SU-DHL-6 (cell line): Measurements from ENCODE around the gene LRRFIP1.

Experiments
- H2AFZ ChIP-seq: fragments of 200-600 bp; sonication (generic); 2 replicates; pipeline ENCODE4 v1.6.1; 2014; ENCODE audit warnings: low read depth, mild to moderate bottlenecking, moderate library complexity, mixed read lengths, antibody characterized with exemption, low read length; ENCODE audit not compliant: severe bottlenecking
- H3F3A ChIP-seq: fragments of 200-600 bp; shearing (Covaris generic); 2 replicates; pipeline ENCODE4 v1.6.0; 2016; ENCODE audit warnings: antibody characterized with exemption, mild to moderate bottlenecking; ENCODE audit not compliant: insufficient read depth
- H3K27ac ChIP-seq: fragments of 200-600 bp; sonication (generic); 2 replicates; pipeline ENCODE4 v1.5.1; 2016; ENCODE audit warnings: low read depth, mild to moderate bottlenecking, low read length, moderate library complexity, mixed read lengths
- H3K27me3 ChIP-seq: fragments of 200-600 bp; sonication (generic), shearing (Covaris generic); 2 replicates; pipeline ENCODE4 v1.6.0; 2014; ENCODE audit warnings: mild to moderate bottlenecking, low read length
- H3K36me3 ChIP-seq: fragments of 200-600 bp; sonication (generic); 2 replicates; pipeline ENCODE4 v1.6.1; 2014; ENCODE audit warnings: mild to moderate bottlenecking, low read length, mixed read lengths
- H3K4me2 ChIP-seq: fragments of 300-600, 200-600 bp; shearing (Covaris generic), sonication (generic); 2 replicates; pipeline ENCODE4 v1.6.0; 2014; ENCODE audit warnings: low read length, low read depth, mild to moderate bottlenecking; ENCODE audit not compliant: poor library complexity, severe bottlenecking
- H3K4me3 ChIP-seq: fragments of 200-600 bp; sonication (generic); 2 replicates; pipeline ENCODE4 v1.5.1; 2014; ENCODE audit warnings: antibody characterized with exemption, low read length, mild to moderate bottlenecking, mixed read lengths; ENCODE audit not compliant: insufficient read depth, poor library complexity, severe bottlenecking
- H3K79me2 ChIP-seq: fragments of 200-600 bp; sonication (generic); 2 replicates; pipeline ENCODE4 v1.6.1; 2014; ENCODE audit warnings: mild to moderate bottlenecking, low read length, moderate library complexity; ENCODE audit not compliant: insufficient read depth
- H3K9ac ChIP-seq: fragments of 200-600 bp; sonication (generic); 2 replicates; pipeline ENCODE4 v1.7.0; 2014; ENCODE audit warnings: mild to moderate bottlenecking, low read length
- H3K9me2 ChIP-seq: fragments of 200-600 bp; sonication (generic); replicated peaks from 2 replicates; pipeline ENCODE4 v1.6.1; 2014; ENCODE audit warnings: low read length; ENCODE audit not compliant: insufficient read depth
- H3K9me3 ChIP-seq: fragments of 200-600 bp; sonication (generic); 2 replicates; pipeline ENCODE4 v1.6.1; 2014; ENCODE audit warnings: low read length, mixed read lengths; ENCODE audit not compliant: insufficient read depth
- H4K20me1 ChIP-seq: fragments of 200-600 bp; sonication (generic); 2 replicates; pipeline ENCODE4 v1.6.1; 2014; ENCODE audit warnings: low read depth, mild to moderate bottlenecking, antibody characterized with exemption, low read length, moderate library complexity, mixed read lengths
- CTCF ChIP-seq: fragments of 200-600 bp; sonication (generic); IDR thresholded peaks from one replicate; pipeline ENCODE4 v1.5.1; 2017; ENCODE audit warnings: antibody characterized with exemption, mild to moderate bottlenecking, low read length, moderate library complexity; ENCODE audit not compliant: insufficient read depth, poor library complexity, severe bottlenecking
- EZH2phosphoT487 ChIP-seq: fragments of 200-600 bp; sonication (generic), shearing (Covaris generic); conservative IDR thresholded peaks from 2 replicates; pipeline ENCODE4 v1.6.1; 2018; ENCODE audit warnings: mild to moderate bottlenecking, antibody characterized with exemption, low read length, moderate library complexity, mixed read lengths

The LRRFIP1 gene

GRCh38 chr2:237631801-237632585, 4.6 kb downstream of the LRRFIP1 start:
- no peak overlapping the region for H3K4me2 ChIP-seq
- H3K36me3 ChIP-seq: no peaks in the 10 kb centered on the region
- H3K9ac ChIP-seq: no peak overlapping the region
- no peak overlapping the region for H3K4me3 ChIP-seq
- no peaks in the 10 kb centered on the region for H3K79me2 ChIP-seq
- H3K9me2 ChIP-seq: no peaks in the 10 kb centered on the region
- peaks cover 3% of the 10 kb centered on the region; the same call in 1 of the 2 replicates for H3K27me3 ChIP-seq
- H2AFZ ChIP-seq: no peak overlapping the region
- TF ChIP-seq CTCF (no peak), EZH2phosphoT487 (no peak)
- H3F3A ChIP-seq: no peaks in the 10 kb centered on the region
- no peaks in the 10 kb centered on the region for H4K20me1 ChIP-seq
- no peaks in the 10 kb centered on the region for H3K9me3 ChIP-seq
- no peak overlapping the region for H3K27ac ChIP-seq

GRCh38 chr2:237633061-237633561, 5.7 kb downstream of the LRRFIP1 start:
- Histone ChIP-seq H3K27me3 (peaks cover 3% of the 10 kb centered on the region; the same call in 1 of the 2 replicates), H3K27ac (no peak overlapping the region), H3K9ac (no peak overlapping the region), H3K79me2 (no peaks in the 10 kb centered on the region), H3K4me2 (no peak overlapping the region), H3K9me2 (no peaks in the 10 kb centered on the region), H3K4me3 (no peak overlapping the region), H2AFZ (no peak overlapping the region), H4K20me1 (no peaks in the 10 kb centered on the region), H3F3A (no peaks in the 10 kb centered on the region), H3K9me3 (no peaks in the 10 kb centered on the region), H3K36me3 (no peaks in the 10 kb centered on the region)
- TF ChIP-seq CTCF (no peak), EZH2phosphoT487 (no peak)

GRCh38 chr2:237636578-237636977, 9.2 kb downstream of the LRRFIP1 start:
- Histone ChIP-seq H3K4me3 (no peak overlapping the region), H3K9ac (no peak overlapping the region), H3K9me2 (no peaks in the 10 kb centered on the region), H4K20me1 (no peaks in the 10 kb centered on the region), H3K79me2 (no peaks in the 10 kb centered on the region), H3F3A (no peaks in the 10 kb centered on the region), H3K4me2 (no peak overlapping the region), H3K9me3 (no peaks in the 10 kb centered on the region), H3K27ac (no peak overlapping the region), H3K36me3 (no peaks in the 10 kb centered on the region), H2AFZ (no peak overlapping the region), H3K27me3 (peaks cover 3% of the 10 kb centered on the region; the same call in 1 of the 2 replicates)
- TF ChIP-seq CTCF: no peak
- no peak for TF ChIP-seq EZH2phosphoT487
